Pancreas (tissue), 10 donors: ENCODE measurements around the gene PNPLA6. TPM values are rescaled to one million over a fixed set of nuclear protein-coding genes. Genes with fewer than 3 reads are reported as not detected.
A peak's percentile ranks its signal among the peaks of the same experiment; 100 is the strongest.

Experiments
- ATAC-seq, 4 donors: fragments of 200-7000 bp; cut with Tn5 transposase; one replicate each; pipeline versions ENCODE4 v1.8.0 to v1.9.1; 2020; ENCODE audit warnings: mild to moderate bottlenecking in 4 of 4, moderate library complexity in 4 of 4
- DNase-seq, 6 donors: peaks; one replicate each; pipeline ENCODE4 v3.0.0-alpha.2; 2020
- FAIRE-seq: peaks from 2 replicates; lab custom pipeline; 2012; peaks lifted over from hg19 to GRCh38; lab: Jason Lieb, UNC
- H3K27ac ChIP-seq, 4 donors: fragments of 200-600 bp; sonication (generic); 1 replicate in 3 of 4; 2 replicates in 1 of 4; pipeline versions ENCODE4 v1.5.0 to v1.8.0; 2020
- H3K27me3 ChIP-seq, 4 donors: fragments of 200-600 bp; one replicate each; pipeline ENCODE4 v1.8.0; 2021
- H3K36me3 ChIP-seq, 3 donors: fragments of 200-600 bp; sonication (generic) in 1 of 3; one replicate each; pipeline versions ENCODE4 v1.5.0 to v1.8.0; 2020 to 2021
- H3K4me1 ChIP-seq, 3 donors: fragments of 200-600 bp; one replicate each; pipeline ENCODE4 v1.8.0; 2021
- H3K4me3 ChIP-seq, 4 donors: fragments of 200-600 bp; sonication (generic) in 2 of 4; one replicate each; pipeline versions ENCODE4 v1.5.0 to v1.8.0; 2020 to 2021
- H3K9me3 ChIP-seq, 4 donors: fragments of 200-600 bp; one replicate each; pipeline ENCODE4 v1.8.0; 2021
- WGBS, 2 donors: extraction: QIAGEN DNeasy Blood & Tissue Kit; methylation state at CpG; one replicate each; pipeline ENCODE4 v1.1.7; 2013; 5-methylcytosine and 5-hydroxymethylcytosine counted together
- intact Hi-C, 3 donors: fragments of 100-400 bp; cut with DNase I; formaldehyde crosslinking; loops; one replicate each; pipeline versions ENCODE4 v1.11.1 to v1.14.2; 2022
- polyA plus RNA-seq, 2 donors: library from polyadenylated mRNA; stranded (reverse); fragments of 200-250 nt; gene quantifications; one replicate each; pipeline ENCODE4 v1.2.3, GENCODE V29; 2013
- total RNA-seq, 6 donors: library from RNA; stranded (reverse); fragmentation: NEBNext Ultra II Directional in 4 of 6; extraction: Animal tissue kit (Norgen Biotek cat#: 25700) in 4 of 6; gene quantifications; one replicate each; pipeline versions ENCODE4 v1.2.1 to v1.2.4, GENCODE V29; 2021 to 2023
- TF ChIP-seq, protein P1 (sequence below), 4 donors: fragments of 200-600 bp; sonication (generic) in 3 of 4; IDR thresholded peaks; one replicate each; pipeline versions ENCODE4 v1.5.0 to v1.8.0; 2021; ENCODE audit warnings: antibody characterized with exemption in 4 of 4
- donor health status: healthy with polysubstance abuse.
- donor health status: DM: no; HTN: no; CAD: no; lungs with moderate emphysema.
- donor health status: DM: no; HTN: no; CAD: no.
- donor health status: control.
- donor health status: control.
- donor health status: Bipolar disorder and iron deficiency.
- donor health status: DM: yes; HTN: yes; CAD: no.
- donor health status: DM: no; HTN: no; CAD: no.
- donor health status: DM: no; HTN: no; CAD: no.
- donor health status: DM: yes; HTN: yes; CAD: no.

PNPLA6 gene
- total and polyA plus RNA-seq, 8 donors = 25.4 to 86.2 (median 34.1) TPM

DNA sequence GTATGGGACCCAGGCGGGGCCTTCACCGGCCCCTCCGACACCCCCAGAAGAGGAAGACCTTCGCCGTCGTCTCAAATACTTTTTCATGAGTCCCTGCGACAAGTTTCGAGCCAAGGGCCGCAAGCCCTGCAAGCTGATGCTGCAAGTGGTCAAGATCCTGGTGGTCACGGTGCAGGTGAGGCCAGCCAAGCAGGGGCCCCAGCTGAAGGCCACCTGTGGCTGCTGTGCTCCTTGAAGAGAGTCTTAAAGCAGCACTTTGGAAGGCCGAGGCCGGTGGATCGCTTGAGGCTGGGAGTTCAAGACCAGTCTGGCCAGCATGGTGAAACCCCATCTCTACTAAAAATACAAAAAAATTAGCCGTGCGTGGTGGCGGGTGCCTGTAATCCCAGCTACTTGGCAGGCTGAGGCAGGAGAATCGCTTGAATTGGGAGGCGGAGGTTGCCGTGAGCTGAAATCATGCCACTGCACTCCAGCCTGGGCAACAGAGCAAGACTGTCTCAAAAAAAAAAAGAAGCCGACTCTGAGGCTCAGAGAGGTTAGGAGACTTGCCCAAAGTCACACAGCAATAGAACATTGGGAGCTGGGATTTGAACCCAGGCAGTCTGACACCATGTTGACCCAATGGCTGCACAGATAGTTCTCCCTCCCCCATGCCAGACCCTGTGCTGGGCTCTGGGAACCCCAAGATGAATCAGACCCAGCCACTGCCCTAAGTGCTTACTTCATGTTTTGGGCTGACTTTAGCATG lies 10.4 kb upstream of the PNPLA6 start:
- Histone ChIP-seq H3K36me3 (no peaks in the 10 kb centered on the region), H3K27ac (no peak overlapping the region), H3K27me3 (no peaks in the 10 kb centered on the region), H3K4me3 (no peak overlapping the region), H3K4me1 (peaks cover 4 to 13% (median 12%) of the 10 kb centered on the region in 3 donors), H3K9me3 (no peaks in the 10 kb centered on the region)
- 91 to 93% methylated on average over 20 of the region's 20 CpGs for WGBS, 2 donors
- ATAC-seq (no peak), FAIRE-seq (no peak), DNase-seq (no peak)
- TF ChIP-seq, protein P1, sequence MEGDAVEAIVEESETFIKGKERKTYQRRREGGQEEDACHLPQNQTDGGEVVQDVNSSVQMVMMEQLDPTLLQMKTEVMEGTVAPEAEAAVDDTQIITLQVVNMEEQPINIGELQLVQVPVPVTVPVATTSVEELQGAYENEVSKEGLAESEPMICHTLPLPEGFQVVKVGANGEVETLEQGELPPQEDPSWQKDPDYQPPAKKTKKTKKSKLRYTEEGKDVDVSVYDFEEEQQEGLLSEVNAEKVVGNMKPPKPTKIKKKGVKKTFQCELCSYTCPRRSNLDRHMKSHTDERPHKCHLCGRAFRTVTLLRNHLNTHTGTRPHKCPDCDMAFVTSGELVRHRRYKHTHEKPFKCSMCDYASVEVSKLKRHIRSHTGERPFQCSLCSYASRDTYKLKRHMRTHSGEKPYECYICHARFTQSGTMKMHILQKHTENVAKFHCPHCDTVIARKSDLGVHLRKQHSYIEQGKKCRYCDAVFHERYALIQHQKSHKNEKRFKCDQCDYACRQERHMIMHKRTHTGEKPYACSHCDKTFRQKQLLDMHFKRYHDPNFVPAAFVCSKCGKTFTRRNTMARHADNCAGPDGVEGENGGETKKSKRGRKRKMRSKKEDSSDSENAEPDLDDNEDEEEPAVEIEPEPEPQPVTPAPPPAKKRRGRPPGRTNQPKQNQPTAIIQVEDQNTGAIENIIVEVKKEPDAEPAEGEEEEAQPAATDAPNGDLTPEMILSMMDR (IDR thresholded peaks at IDR 0.05) = no peak
- intact Hi-C loops = no loop called here

DNA sequence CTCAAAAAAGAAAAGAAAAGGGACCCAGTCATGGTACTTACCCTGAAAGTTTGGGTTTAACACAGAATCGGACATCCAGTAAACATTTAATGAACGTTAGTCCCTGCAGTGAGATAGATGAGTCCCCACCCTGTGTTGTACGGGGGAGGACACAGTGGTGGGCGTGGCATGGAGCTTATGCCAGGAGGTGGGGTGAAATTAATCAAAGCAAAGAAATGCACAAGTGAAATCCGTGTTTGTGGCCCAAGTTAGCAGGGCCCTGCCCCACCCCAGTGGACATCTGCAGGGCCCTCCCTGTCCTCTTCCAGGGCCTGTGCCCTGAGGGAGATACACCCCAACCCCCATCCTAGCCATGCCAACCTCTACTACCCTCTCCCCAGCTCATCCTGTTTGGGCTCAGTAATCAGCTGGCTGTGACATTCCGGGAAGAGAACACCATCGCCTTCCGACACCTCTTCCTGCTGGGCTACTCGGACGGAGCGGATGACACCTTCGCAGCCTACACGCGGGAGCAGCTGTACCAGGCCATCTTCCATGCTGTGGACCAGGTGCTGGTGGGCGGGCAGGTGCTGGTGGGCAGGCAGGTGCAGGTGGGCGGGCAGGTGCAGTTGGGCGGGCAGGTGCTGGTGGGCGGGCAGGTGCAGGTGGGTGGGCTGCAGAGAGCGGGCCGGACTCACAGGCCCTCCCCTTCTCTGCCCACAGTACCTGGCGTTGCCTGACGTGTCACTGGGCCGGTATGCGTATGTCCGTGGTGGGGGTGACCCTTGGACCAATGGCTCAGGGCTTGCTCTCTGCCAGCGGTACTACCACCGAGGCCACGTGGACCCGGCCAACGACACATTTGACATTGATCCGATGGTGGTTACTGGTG lies 9.2 kb upstream of the PNPLA6 start:
- DNase-seq (no peak), ATAC-seq (no peak), FAIRE-seq (no peak)
- Histone ChIP-seq H3K27ac (no peak overlapping the region), H3K36me3 (no peaks in the 10 kb centered on the region), H3K4me1 (peaks cover 4 to 13% (median 12%) of the 10 kb centered on the region in 3 donors), H3K4me3 (no peak overlapping the region), H3K27me3 (no peaks in the 10 kb centered on the region), H3K9me3 (no peaks in the 10 kb centered on the region)
- intact Hi-C loops = no loop called here
- TF ChIP-seq, protein P1 (IDR thresholded peaks at IDR 0.05) = no peak
- 89 to 93% methylated on average over 30 to 31 of the region's 31 CpGs for WGBS, 2 donors

DNA sequence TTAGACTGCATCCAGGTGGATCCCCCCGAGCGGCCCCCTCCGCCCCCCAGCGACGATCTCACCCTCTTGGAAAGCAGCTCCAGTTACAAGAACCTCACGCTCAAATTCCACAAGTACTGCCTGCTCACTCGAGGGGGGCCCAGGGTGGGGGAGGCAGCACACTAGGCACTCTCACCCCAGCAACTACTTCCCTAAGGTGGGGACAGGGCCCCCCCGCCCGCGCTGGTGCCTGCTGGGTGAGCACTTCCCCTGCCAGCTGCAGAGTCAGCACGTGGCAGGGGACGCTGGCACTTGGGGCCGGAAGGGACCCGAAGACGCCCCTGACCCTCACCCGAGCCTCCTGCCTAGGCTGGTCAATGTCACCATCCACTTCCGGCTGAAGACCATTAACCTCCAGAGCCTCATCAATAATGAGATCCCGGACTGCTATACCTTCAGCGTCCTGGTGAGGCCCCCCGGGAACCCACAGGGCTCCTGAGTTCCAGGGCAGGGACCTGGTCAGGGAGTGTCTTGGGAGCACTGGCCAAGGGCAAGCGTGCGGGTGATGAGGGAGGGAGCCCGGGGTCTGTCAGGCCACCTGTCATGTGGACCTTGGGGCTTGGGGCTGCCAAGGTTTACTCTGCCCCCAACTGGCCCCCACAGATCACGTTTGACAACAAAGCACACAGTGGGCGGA lies 7.9 kb upstream of the PNPLA6 start:
- no peaks in the 10 kb centered on the region for H3K36me3 ChIP-seq
- 80 to 83% methylated on average over 25 of the region's 25 CpGs for WGBS, 2 donors
- peaks cover 4 to 8% (median 7%) of the 10 kb centered on the region in 3 donors for H3K4me1 ChIP-seq
- FAIRE-seq (no peak), ATAC-seq (peak in 1 of 4 donors; percentile 64), DNase-seq (no peak)
- intact Hi-C loops = no loop called here
- no peaks in the 10 kb centered on the region for H3K27me3 ChIP-seq
- no peak overlapping the region for H3K4me3 ChIP-seq
- no peaks in the 10 kb centered on the region for H3K9me3 ChIP-seq
- TF ChIP-seq, protein P1 (IDR thresholded peaks at IDR 0.05) = no peak
- H3K27ac ChIP-seq = no peak overlapping the region

DNA sequence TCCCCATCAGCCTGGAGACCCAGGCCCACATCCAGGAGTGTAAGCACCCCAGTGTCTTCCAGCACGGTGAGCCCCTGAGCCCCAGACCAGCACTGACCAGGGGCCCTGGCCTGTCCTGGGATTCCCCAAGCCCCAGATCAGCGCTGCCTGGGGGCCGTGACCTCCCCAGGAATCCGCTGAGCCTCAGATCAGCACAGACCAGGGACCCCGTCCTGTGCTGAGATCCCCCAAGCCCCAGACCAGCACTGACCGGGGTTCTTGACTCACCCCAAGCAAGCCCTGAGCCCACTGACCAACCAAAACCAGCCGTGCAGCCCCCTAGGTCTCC lies 7.4 kb upstream of the PNPLA6 start:
- H3K27ac ChIP-seq = no peak overlapping the region
- no peaks in the 10 kb centered on the region for H3K36me3 ChIP-seq
- DNase-seq = no peak
- WGBS, 2 donors = 88 to 91% methylated on average over 7 of the region's 7 CpGs
- H3K9me3 ChIP-seq = no peaks in the 10 kb centered on the region
- ATAC-seq = no peak
- peaks cover 2 to 6% (median 4%) of the 10 kb centered on the region in 3 donors for H3K4me1 ChIP-seq
- intact Hi-C loops = no loop called here
- TF ChIP-seq, protein P1 (IDR thresholded peaks at IDR 0.05) = no peak
- no peak for FAIRE-seq
- H3K4me3 ChIP-seq = no peak overlapping the region
- no peaks in the 10 kb centered on the region for H3K27me3 ChIP-seq
